Neural crest cell (in vitro differentiated cells): Measurements from ENCODE around the gene ARIH2. TPM values are rescaled to one million over a fixed set of nuclear protein-coding genes. Genes with fewer than 3 reads are reported as not detected.

Experiments
- DNase-seq: peaks from one replicate; pipeline ENCODE4 v3.0.0; 2021; ENCODE audit warnings: low read depth, mixed read lengths, low spot score
- H3K27ac Mint-ChIP-seq: one replicate; pipeline ENCODE4 v1.8.0; 2021; ENCODE audit warnings: mild to moderate bottlenecking, mixed read lengths; ENCODE audit not compliant: unreplicated experiment
- H3K27me3 Mint-ChIP-seq: 2 replicates; pipeline ENCODE4 v1.8.0; 2021; ENCODE audit warnings: low read depth, mild to moderate bottlenecking, mixed read lengths
- H3K36me3 Mint-ChIP-seq: 2 replicates; pipeline ENCODE4 v1.8.0; 2021; ENCODE audit warnings: low read depth, mild to moderate bottlenecking, mixed read lengths
- H3K4me1 Mint-ChIP-seq: 2 replicates; pipeline ENCODE4 v1.8.0; 2021; ENCODE audit warnings: mixed read lengths
- H3K4me3 Mint-ChIP-seq: one replicate; pipeline ENCODE4 v1.8.0; 2021; ENCODE audit warnings: mild to moderate bottlenecking, mixed read lengths
- H3K9me3 Mint-ChIP-seq: 2 replicates; pipeline ENCODE4 v1.8.0; 2021; ENCODE audit warnings: mixed read lengths
- total RNA-seq: library from RNA; stranded (reverse); gene quantifications from 2 replicates; pipeline ENCODE4 v1.2.1, GENCODE V29; 2021
- TF ChIP-seq, protein P1 (sequence below): fragments of 200-600 bp; sonication (generic); conservative IDR thresholded peaks from 2 replicates; pipeline ENCODE4 v1.5.0; 2021; ENCODE audit warnings: antibody characterized with exemption, mild to moderate bottlenecking

Gene ARIH2
- total RNA-seq, 1 donor from 2014 or later = 91.7 TPM

- peaks cover 20% of the 10 kb centered on the region for H3K4me1 Mint-ChIP-seq
- peak overlapping the region; percentile 90 for H3K27ac Mint-ChIP-seq
- TF ChIP-seq, protein P1, sequence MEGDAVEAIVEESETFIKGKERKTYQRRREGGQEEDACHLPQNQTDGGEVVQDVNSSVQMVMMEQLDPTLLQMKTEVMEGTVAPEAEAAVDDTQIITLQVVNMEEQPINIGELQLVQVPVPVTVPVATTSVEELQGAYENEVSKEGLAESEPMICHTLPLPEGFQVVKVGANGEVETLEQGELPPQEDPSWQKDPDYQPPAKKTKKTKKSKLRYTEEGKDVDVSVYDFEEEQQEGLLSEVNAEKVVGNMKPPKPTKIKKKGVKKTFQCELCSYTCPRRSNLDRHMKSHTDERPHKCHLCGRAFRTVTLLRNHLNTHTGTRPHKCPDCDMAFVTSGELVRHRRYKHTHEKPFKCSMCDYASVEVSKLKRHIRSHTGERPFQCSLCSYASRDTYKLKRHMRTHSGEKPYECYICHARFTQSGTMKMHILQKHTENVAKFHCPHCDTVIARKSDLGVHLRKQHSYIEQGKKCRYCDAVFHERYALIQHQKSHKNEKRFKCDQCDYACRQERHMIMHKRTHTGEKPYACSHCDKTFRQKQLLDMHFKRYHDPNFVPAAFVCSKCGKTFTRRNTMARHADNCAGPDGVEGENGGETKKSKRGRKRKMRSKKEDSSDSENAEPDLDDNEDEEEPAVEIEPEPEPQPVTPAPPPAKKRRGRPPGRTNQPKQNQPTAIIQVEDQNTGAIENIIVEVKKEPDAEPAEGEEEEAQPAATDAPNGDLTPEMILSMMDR = no peak
- no peaks in the 10 kb centered on the region for H3K27me3 Mint-ChIP-seq
- no peak for DNase-seq
- H3K9me3 Mint-ChIP-seq = no peaks in the 10 kb centered on the region
- peak overlapping the region; percentile 96 for H3K4me3 Mint-ChIP-seq
- H3K36me3 Mint-ChIP-seq = no peaks in the 10 kb centered on the region
Observed at GRCh38 chr3:48919215-48920138, 835 bp downstream of the ARIH2 start.

DNA sequence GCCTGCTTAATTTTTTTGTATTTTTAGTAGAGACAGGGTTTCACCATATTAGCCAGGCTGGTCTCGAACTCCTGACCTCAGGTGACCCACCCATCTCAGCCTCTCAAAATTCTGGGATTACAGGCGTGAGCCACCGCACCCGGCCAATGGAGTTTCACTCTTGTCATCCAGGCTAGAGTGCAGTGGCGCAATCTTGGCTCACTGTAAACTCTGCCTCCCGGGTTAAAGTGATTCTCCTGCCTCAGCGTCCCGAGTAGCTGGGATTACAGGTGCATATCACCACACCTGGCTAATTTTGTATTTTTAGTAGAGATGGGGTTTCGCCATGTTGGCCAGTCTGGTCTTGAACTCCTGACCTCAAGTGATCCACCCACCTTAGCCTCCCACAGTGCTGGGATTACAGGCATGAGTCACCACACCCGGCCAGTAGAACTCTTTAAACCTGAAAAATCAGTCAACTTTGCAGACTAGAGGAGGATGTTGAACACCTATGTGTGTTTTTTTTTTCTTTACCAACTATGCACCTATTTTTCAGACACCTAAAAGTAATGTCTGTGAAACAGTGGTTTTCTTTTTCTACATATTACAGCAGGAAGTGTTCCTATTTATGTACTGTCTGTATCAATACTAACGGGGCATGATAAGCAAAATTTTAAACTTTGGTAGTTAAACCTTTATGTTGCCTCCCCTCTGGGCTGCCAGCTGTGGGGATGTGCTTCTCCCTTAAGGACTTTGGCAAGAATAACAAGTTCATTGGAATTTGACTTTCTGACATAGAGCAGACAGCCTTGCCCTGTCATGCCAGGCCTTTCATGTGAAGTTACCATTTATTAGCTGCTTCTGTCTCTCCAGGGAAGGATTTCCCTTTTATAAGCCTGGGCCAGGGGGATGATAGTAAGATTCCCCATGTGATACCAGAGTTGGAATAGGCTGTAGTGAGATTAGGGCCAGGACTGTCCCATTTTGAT lies 8.1 kb downstream of the ARIH2 start:
- Mint-ChIP-seq H3K4me1 (peaks cover 30% of the 10 kb centered on the region), H3K9me3 (no peaks in the 10 kb centered on the region), H3K27me3 (no peaks in the 10 kb centered on the region), H3K4me3 (no peak overlapping the region), H3K36me3 (peaks cover 4% of the 10 kb centered on the region), H3K27ac (no peak overlapping the region)
- TF ChIP-seq, protein P1 = no peak
- DNase-seq = no peak

GRCh38 chr3:48927928-48928327 lies 9.3 kb downstream of the ARIH2 start:
- Mint-ChIP-seq H3K36me3 (peaks cover 15% of the 10 kb centered on the region), H3K27me3 (no peaks in the 10 kb centered on the region), H3K27ac (no peak overlapping the region), H3K4me3 (no peak overlapping the region), H3K4me1 (peaks cover 39% of the 10 kb centered on the region), H3K9me3 (no peaks in the 10 kb centered on the region)
- TF ChIP-seq, protein P1 = no peak
- no peak for DNase-seq

DNA sequence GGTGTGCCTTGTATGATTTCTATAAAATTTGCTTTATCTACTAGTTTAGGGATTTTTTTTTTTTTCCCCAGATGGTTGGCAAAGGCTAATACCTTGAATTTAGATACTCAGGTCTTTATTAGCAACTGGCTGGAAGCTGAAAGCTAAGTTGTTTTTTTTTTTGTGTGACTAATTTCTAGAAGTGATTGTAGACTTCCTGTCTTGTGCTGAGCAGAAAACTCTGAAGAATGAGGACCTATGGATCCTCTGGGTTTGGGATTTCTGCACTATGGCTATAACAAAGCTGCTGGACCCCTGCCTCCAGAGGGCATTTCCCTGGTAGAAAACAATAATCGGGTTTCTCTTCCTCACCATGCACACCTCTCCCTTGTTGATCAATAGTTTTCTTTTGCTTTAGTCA lies 10.0 kb downstream of the ARIH2 start:
- Mint-ChIP-seq H3K36me3 (peaks cover 15% of the 10 kb centered on the region), H3K27me3 (no peaks in the 10 kb centered on the region), H3K27ac (no peak overlapping the region), H3K4me1 (peaks cover 39% of the 10 kb centered on the region), H3K9me3 (no peaks in the 10 kb centered on the region), H3K4me3 (no peak overlapping the region)
- TF ChIP-seq, protein P1 = no peak
- no peak for DNase-seq

DNA sequence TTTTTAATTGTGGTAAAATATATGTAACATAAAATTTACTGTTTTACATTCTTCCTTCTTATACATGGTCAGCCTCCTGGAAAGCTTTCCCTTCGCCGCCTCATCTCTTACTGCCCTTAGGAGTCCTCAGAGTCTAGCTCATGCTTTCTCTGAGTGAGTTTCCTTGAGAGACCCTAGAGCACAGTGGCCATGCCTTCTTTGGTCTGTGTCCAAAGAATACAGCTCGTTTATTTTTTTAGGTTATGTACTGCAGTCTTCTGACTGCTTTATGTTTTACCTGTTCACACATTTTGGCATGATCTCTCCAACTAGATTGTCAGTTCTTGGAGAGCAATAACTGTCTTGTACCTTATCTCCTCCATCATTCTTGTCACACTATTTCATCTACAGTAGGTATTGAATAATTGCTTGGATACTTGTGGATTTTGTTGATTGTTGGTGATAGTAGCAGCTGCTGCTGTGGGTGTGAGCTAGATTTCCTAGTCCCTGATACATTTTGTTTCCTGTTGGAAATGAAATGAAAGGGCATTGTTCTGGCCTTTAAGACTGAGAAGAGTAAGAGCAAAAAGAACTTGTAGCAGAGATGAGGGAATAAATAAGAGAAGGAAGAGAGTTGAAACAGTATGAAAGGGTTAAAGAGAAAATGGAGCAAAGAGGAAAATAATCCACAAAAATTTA lies 10.9 kb downstream of the ARIH2 start:
- TF ChIP-seq, protein P1 = no peak
- Mint-ChIP-seq H3K27me3 (no peaks in the 10 kb centered on the region), H3K4me1 (peaks cover 39% of the 10 kb centered on the region), H3K36me3 (peaks cover 21% of the 10 kb centered on the region), H3K9me3 (no peaks in the 10 kb centered on the region), H3K27ac (peak overlapping the region; percentile 46), H3K4me3 (no peak overlapping the region)
- no peak for DNase-seq
